ENCODE data around the gene ZNF423.

DNA sequence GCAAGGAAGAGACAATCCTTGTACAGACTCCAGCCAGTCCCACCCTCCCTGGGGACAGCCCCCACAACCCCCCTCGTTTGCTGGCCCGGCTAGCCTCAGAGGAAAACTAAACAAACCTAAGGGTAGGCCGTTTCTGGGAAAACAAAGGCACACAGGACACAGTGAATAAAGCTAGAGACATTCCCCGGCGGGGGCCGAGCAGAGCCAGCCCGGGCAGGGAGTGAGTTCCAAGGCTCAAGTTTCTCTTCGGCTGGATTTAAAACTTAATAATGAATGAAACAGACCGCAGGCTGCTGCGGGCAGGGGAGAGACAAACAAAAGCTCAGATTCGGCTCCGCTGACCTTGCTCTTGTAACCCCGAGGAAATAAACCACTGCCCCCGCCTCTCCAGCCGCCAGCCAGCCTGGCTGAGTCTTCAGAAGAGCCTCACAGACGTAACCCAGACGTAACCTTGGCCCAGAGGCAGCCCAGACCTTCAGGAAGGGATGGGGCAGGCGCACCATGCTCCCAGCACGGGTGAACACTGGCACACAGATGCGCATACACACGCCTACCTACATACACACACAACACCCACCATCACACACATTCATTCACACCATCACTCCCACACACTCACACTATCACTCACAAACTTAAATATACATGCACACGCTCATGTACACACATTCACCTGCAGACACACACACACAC lies 216.0 kb downstream of the ZNF423 start:
- TF ChIP-seq, protein P1, sequence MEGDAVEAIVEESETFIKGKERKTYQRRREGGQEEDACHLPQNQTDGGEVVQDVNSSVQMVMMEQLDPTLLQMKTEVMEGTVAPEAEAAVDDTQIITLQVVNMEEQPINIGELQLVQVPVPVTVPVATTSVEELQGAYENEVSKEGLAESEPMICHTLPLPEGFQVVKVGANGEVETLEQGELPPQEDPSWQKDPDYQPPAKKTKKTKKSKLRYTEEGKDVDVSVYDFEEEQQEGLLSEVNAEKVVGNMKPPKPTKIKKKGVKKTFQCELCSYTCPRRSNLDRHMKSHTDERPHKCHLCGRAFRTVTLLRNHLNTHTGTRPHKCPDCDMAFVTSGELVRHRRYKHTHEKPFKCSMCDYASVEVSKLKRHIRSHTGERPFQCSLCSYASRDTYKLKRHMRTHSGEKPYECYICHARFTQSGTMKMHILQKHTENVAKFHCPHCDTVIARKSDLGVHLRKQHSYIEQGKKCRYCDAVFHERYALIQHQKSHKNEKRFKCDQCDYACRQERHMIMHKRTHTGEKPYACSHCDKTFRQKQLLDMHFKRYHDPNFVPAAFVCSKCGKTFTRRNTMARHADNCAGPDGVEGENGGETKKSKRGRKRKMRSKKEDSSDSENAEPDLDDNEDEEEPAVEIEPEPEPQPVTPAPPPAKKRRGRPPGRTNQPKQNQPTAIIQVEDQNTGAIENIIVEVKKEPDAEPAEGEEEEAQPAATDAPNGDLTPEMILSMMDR (IDR thresholded peaks at IDR 0.05) = no peak
- TF ChIP-seq ELF1 (IDR thresholded peaks at IDR 0.05) (no peak), SMC3 (IDR thresholded peaks at IDR 0.05; ENCODE audit: low read depth, low read length) (no peak), TCF12 (IDR thresholded peaks at IDR 0.05) (no peak), CHD2 (IDR thresholded peaks at IDR 0.05; ENCODE audit: low read length, partially characterized antibody) (peak; percentile 50), FOSL2 (IDR thresholded peaks at IDR 0.05; ENCODE audit: borderline replicate concordance, low read depth) (no peak)
- TF ChIP-seq, protein P2, sequence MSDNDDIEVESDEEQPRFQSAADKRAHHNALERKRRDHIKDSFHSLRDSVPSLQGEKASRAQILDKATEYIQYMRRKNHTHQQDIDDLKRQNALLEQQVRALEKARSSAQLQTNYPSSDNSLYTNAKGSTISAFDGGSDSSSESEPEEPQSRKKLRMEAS (IDR thresholded peaks at IDR 0.05; ENCODE audit: low read depth) = no peak
